WERI-Rb-1 (cell line): ENCODE measurements around the gene PPM1D.

Experiments used
- DNase-seq: peaks from one replicate; pipeline ENCODE4 v3.0.0-alpha.2; 2020
- H3K27ac ChIP-seq: fragments of 250-450 bp; sonication (Bioruptor Pico); 2 replicates; pipeline ENCODE4 v1.5.1; 2020; ENCODE audit warnings: mild to moderate bottlenecking, moderate library complexity
- H3K27me3 ChIP-seq: fragments of 250-450 bp; sonication (Bioruptor Pico); 2 replicates; pipeline ENCODE4 v1.5.1; 2021; ENCODE audit warnings: mild to moderate bottlenecking, low read depth, moderate library complexity; ENCODE audit not compliant: insufficient read depth, severe bottlenecking
- H3K36me3 ChIP-seq: fragments of 250-450 bp; sonication (Bioruptor Pico); 2 replicates; pipeline ENCODE4 v1.5.1; 2020; ENCODE audit warnings: mild to moderate bottlenecking, moderate library complexity
- H3K4me3 ChIP-seq: 2 replicates; pipeline ENCODE4 v1.5.1; 2011; ENCODE audit warnings: low read depth, mild to moderate bottlenecking, control low read depth, low read length
- H3K9me3 ChIP-seq: fragments of 250-450 bp; sonication (Bioruptor Pico); 2 replicates; pipeline ENCODE4 v1.5.1; 2021; ENCODE audit warnings: mild to moderate bottlenecking, moderate library complexity; ENCODE audit not compliant: severe bottlenecking
- CTCF ChIP-seq: IDR thresholded peaks from 2 replicates; pipeline ENCODE4 v1.5.1; 2011; ENCODE audit warnings: low read depth, mild to moderate bottlenecking, control low read depth, inconsistent platforms, low read length

Gene PPM1D

GRCh38 chr17:60559995-60560859, 39.8 kb upstream of the PPM1D start:
- Histone ChIP-seq H3K4me3 (no peak overlapping the region), H3K27me3 (no peaks in the 10 kb centered on the region), H3K36me3 (no peaks in the 10 kb centered on the region), H3K27ac (no peak overlapping the region), H3K9me3 (peaks cover 11% of the 10 kb centered on the region)
- no peak for DNase-seq
- TF ChIP-seq CTCF: no peak

DNA sequence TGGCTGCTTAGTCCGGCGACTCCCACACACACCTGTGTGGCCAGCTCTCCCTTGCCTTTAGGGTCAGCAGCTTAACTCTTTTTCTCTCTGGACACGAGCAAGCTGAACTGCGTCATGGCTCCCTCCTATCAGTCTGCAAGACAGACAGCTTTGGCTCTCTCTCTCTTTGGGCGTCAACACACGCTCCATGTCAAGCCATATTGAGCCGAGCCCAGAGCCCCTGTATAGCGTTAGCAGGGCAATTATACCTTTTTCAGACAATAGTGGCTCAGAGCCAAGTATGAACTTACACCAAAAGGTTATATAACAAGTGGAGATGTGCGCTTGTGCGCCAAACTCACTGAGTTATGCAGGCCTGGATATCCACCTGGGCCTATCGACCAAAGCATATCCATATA, 39.1 kb upstream of the PPM1D start:
- Histone ChIP-seq H3K36me3 (no peaks in the 10 kb centered on the region), H3K4me3 (no peak overlapping the region), H3K9me3 (peaks cover 11% of the 10 kb centered on the region), H3K27ac (no peak overlapping the region), H3K27me3 (no peaks in the 10 kb centered on the region)
- no peak for TF ChIP-seq CTCF
- no peak for DNase-seq

DNA sequence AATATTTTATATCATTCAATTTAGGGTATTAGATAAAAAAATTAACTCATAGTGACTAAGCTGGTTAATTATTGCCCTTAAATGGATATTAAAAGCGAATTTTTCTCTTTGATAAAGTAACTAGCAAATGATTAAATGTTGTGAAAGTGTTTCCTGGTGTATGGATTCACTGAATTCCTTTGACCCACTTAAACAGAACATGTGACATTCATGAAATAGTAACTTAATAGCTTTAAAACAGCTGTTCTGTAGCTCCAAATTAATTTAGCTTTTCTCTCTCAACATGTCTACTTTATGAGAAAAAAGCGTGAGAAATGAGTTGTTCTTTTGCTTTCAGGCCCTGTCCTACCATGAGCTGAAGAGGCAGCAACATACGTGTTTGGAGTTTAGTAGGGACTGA, 37.6 kb upstream of the PPM1D start:
- DNase-seq: no peak
- no peaks in the 10 kb centered on the region for H3K36me3 ChIP-seq

DNA sequence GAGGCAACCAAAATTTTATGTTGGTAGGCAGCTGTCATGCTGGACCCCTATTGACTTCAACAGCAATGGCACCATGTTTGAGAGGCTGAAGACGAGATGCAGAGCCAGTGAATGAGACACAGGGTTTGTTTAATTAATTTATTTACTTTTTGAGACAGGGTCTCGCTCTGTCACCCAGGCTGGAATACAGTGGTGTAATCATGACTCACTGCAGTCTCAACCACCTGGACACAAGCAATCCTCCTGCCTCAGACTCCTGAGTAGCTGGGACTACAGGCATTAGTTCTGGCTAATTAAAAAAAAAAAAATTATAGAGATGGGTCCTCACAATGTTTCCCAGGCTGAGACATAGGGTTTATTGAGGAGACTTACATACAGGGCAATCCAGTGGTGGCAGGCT, 36.2 kb upstream of the PPM1D start:
- Histone ChIP-seq H3K27me3 (no peaks in the 10 kb centered on the region), H3K9me3 (no peaks in the 10 kb centered on the region), H3K4me3 (no peak overlapping the region), H3K27ac (no peak overlapping the region), H3K36me3 (no peaks in the 10 kb centered on the region)
- TF ChIP-seq CTCF: no peak
- DNase-seq: no peak

More for the DNA sequence above, 37.6 kb upstream of the PPM1D start:
- no peak for TF ChIP-seq CTCF
- peaks cover 10% of the 10 kb centered on the region for H3K9me3 ChIP-seq
- no peaks in the 10 kb centered on the region for H3K27me3 ChIP-seq
- no peak overlapping the region for H3K4me3 ChIP-seq
- H3K27ac ChIP-seq: no peak overlapping the region

DNA sequence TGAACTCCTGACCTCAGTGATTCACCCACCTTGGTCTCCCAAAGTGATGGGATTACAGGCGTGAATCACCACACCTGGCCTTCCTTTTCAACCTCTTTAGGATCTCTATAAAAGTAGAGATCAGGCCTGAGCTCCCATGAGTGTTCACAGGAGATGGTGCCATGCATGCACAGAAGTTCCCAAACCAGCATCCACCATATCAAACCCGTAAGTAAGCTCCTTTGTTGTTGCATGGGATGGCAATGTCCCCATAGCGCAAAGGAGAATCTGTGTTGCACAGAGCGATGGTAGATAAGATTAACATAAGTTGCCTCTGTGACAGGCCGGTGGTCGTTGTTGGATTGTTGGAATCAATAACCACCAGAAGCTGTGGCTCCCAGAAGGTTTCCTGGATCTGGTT, 34.8 kb upstream of the PPM1D start:
- Histone ChIP-seq H3K27ac (no peak overlapping the region), H3K4me3 (no peak overlapping the region), H3K9me3 (no peaks in the 10 kb centered on the region), H3K36me3 (no peaks in the 10 kb centered on the region), H3K27me3 (no peaks in the 10 kb centered on the region)
- no peak for DNase-seq
- no peak for TF ChIP-seq CTCF
